GM18502 (cell line): Measurements from ENCODE around the gene SNAI1.
"Not testable (repeated sequence)": the region's sequence is repeated elsewhere in the genome, so short reads cannot be mapped to it uniquely, and the experiment has no call there.

Source experiments
- ATAC-seq: cut with Tn5 transposase; IDR thresholded peaks from one replicate; pipeline ENCODE4 v1.9.1; 2021; ENCODE audit warnings: mild to moderate bottlenecking; ENCODE audit not compliant: unreplicated experiment, poor library complexity

The SNAI1 gene

DNA sequence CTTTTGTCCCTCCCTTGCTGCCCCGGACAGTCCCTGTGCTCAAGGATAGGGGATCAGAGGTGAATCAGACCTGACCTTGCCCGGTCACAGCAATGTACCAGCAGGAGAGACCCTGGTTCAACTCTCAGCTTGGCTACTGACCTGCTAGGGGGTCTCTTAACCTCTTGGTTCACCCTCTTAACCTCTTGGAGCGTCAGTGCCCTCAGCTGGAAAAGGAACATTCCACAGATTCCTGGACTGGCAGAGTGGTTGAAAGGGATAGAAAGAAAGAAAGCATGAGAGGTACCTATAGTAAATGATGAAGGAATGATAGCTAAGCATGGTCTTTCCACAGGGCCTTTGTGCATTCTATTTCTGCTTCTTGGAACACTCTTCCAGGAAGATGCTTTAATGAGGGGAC, 25.2 kb downstream of the SNAI1 start:
- ATAC-seq, result no peak

DNA sequence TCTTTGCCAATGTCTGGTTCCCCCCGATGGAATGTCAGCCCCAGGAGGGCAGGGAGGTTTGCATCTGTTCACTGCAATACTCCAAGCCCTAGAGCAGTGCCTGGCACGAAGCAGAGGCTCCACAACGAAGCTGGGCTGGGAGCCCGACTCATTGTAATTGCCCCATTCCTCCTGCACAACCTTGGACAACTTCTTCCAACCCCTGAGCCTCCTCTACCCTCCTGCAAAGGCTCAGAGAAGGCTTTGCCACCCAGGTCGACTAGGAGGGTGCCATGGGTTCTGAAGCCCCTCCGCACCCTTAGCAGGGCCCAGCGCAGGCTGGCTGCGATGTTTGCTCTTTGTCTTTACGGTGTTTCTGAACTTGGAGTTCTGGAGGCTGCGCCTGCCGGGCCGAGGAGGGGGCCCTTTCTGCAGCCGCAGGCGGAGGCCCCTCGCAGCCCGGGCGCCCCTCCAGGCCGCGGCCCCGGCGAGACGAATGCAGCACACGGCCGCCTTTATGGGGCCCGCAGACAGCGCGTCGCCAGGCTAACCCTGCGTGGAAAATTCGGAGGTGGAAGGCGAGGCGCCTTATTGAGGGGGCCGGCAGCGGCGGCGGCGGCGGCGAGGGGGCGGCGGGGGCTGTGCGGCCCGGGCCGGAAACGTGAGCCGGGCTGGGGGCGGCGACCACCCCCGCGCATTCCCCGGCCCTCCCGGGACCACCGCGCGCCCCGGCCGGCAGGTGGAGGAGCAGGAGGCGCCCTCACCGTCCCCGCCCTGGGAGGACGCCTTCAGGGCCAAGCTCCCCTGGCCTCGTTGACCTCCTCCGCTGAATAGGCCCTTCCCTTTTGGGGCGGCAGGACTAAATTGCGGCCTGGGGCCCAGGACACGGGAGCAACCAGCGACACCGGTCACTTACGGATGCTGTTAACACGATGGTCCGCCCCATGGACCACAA, 27.0 kb downstream of the SNAI1 start:
- no peak for ATAC-seq

DNA sequence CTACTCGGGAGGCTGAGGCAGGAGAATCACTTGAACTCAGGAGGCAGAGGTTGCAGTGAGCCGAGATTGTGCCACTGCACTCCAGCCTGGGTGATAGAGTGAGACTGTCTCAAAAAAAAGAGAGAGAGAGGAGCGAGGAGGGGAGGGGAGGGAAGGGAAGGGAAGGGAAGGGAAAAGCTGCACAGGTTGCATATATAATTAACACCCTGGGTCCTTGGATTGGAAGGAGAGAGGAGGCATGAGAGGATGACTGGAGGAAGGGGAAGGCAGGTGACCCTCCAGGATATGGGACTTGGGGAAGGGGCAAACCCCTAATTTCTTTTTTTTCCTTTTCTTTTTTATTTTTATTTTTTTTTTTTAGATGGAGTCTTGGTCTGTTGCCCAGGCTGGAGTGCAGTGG, 28.8 kb downstream of the SNAI1 start:
- not testable (repeated sequence) for ATAC-seq

DNA sequence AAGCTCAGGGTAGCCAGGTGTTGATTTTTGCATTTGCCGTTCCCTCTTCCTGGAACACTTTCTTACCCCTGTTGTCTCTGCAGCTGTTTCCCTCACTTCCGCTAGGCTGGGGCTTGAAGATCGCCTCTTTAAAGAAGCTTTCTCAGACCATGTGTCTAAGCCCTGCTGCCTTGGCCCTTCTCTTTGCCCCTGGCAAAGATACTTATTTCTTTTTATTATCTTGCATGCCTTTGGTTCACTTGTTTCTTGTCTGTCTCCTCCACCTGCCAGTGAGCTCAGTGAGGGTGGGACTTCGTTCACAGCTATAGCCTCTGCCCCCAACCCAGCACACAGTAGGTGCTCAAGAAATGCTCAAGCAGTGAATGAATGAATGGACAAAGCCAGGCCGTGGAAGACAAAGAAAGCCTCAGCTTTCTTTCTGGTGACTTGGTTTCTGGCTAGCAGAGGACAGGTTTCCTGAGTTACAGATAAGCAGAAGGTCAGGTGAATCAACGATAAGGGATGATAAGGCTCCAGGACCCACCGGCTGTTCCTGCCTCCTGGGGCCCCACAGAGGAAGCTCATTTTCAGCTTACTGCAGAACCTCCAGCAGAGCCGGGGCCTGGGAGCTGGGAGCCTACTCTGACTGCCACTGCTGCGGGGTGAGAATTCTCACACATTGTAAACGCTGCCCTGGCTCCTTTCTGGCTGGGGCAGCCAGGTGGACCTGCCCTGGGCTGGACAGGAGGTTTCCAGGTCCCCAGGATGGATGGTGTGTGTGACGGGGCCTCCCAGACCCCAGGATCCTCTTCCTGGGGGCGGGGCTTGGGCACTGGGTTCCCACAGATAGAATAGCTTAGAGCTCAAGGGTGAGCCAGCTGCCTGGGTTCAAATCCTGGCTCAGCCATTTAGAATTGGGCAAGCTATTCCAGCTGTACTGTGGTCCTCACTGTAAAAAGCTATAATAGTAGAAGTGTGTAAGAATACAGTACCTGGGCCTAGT, 29.8 kb downstream of the SNAI1 start:
- no peak for ATAC-seq

DNA sequence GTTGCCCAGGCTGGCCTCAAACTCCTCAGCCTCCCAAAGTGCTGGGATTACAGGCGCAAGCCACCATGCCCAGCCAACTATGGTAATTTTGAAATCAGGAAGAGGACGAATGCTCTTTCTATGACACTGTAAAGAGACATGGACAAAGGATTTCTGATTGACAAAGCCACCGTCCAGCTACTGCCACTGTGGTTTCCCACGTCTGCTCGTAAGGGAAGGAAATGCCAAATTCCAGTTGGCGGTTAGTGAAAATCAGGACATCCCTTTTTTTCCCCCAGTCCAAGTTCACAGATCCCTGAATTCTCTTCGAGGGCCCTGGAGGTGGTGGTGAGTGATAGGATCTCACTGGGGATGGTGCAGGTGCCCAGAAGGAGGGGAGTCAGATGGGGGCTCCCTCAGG, 31.2 kb downstream of the SNAI1 start:
- ATAC-seq, result no peak

DNA sequence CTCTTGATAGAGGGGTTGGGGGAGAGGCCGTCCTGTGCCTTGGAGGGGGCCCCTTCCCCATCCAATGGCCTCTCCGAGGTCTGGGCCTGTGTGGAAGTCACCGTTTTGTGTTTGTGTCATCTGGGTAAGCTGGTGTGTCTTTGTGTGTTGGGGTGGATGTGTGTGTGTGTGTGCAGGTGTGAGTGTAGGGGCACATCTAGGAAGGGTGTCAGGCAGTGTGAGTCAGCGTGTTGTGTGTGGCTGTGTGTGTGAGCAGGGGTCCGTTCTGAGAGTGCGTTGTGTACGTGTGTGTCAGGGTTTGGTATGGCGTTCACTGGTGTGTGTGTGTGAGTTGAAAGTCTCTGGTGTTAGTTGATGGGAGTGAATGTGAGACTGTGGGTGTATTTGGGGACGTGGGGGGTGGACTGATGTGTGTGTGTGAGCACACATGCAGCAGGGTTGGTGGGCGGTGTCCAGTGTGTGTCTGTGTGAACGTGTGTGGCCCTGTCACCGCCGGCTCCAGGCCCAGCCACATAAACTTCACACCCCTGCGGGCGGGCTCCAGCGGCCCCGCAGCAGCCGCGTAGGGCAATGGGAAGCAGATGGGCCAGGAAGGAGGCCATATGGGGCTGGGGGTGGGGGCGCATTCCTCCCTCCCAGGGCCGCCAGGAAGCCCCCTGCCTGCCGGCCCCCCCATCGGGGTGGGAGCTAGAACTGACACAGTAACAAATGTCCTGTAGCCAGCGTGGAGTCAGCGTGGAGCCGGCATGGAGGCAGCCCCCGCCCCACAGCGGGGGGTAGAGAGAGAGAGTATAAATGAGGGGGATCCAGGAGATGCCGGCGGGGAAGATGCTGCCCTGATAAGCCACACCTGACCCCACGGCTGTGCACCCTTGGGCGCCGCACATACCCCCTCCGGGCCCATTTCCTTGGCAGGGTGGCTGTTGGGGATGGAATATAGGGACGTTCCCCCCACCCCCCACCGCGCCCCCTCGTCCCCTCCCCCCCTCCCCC, 32.1 kb downstream of the SNAI1 start:
- no peak for ATAC-seq

DNA sequence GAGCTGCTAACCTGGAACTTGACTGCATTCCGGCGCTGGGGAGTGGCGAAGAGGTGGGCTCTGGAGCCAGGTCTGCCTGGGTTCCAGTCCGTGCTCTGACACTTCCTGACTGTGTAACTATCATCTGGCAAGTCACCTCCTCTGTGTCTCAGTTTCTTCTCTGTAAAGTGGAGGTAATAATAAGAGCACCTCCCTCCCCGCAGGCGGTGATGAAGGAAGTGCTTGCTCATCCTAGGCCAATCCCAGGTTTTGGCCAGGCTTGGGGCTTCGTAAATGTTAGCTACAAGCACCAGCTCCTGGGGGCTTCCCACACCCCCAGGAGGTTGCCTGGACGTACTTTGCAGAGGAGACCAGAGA, 32.8 kb downstream of the SNAI1 start:
- ATAC-seq, result no peak

DNA sequence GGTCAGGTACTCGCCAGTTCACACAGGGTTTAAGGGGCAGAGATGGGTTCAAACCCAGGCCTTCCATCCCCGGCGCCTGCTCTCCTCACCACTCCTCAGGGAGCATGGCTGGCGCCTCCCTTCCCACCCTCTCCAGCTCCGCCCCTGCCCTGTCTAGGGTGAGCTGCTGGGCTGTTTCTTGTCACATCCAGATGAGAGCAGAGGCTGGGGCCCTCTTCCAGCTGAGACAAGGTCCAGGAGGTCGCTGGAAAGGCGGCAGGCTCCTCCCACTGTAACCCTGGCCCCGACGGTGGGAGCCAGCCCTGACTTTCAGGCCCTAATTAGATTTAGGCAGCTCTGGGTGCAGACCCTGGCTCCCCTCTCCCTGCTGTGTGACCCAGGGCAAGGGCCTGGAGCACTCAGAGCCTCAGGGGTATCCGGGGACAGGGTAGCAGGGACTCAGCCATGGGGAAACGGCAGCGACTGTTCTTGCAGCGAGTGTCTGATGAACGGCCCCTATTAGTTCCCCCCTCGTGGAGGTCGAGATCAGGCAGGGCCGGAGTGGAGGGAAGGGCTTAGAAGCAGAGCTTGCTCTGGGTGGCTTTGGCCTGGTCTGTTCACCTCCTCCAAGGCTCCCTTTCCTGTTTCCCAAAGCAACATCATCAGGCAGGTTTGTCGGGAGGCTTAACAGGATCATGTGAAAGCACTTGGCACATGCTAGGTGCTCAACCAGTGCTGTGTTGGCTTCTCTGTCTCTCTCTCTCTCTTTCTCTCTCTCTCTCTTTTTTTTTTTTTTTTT, 33.4 kb downstream of the SNAI1 start:
- ATAC-seq, result no peak

DNA sequence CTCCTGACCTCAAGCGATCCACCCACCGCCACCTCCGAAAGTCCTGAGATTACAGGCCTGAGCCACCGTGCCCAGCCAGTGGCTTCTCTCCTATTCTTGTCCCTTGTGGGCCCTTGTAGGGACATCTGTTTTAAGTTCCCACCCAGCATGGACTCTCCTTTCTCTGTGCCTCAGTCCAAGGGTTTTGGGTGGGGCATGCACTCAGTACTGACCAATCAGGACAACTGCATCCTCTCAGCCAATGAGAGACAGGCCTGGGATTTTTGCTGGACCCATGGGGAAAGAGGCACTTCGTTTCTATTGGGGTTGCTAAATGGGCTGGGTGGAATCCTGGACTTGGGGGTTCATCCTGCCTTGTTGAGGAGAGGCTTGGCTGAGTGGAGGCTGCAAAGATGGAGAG, 34.4 kb downstream of the SNAI1 start:
- ATAC-seq, result no peak

DNA sequence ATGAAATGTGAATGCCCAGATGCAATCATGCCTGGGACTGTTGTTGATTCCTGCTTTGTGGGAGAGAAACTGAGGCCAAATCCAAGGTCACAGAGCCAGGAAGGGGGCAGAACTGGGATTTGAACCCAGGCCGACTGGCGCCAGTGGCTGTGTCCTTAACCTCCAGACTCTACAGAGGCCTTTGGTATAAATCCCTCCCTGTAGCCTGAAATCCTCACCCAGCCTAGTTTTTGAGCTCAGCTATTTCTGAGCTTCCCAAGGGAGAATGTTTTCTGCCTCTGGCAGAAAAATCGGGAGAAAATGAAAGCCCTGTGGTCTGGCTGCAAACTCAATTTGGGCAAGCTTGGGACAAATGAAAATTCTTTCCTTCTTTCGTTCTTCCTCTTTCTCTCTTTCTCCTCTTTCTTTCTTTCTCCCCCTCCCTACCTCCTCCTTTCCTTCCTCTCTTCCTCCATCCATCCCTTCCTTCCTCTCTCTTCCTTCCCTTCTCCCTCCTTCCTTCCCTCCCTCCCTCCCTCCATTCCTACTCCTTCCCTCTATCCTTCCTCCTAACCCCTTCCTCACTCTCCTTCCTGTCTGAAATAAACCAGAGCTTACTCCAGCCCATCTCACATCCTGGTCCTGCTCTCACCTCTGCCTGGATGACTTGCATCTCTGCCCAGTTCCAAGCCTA, 34.9 kb downstream of the SNAI1 start:
- ATAC-seq, result no peak

DNA sequence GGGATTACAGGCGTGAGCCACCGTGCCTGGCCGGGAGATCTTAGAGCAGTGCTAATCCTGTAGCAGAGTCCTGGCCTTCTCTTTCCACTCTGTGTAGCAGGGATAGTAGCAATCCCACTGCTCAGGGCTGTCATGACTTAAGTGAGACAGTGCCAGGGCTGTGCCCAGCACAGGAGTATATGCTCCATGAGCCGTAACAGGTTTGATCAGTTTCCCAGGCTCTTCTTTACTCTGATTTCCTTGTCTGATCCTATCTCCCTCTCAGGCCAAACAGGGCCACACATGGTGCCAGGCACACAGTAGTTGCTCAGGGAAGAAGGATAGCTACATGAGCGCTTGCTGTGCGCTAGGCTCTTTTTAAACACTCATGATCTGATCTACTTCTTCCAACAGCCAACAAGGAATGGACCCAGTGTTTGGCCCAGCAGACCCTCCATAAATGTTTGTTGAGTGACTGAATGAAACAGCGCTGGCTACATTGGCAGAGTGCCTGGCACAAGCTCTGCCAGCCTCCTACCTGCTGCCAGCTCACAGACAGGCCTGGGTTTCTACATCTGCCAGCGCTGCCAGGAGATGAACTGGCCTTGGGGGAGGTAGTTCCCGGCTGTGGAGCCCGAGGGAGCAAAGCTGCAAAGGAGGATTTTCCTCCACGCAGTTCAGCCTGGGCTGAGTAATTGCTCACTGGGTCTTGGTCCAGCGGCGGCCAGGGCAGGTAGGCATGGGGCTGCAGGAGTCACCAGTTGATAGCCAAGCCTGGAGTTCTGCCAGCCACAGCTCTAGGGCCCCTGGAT, 36.9 kb downstream of the SNAI1 start:
- no peak for ATAC-seq

DNA sequence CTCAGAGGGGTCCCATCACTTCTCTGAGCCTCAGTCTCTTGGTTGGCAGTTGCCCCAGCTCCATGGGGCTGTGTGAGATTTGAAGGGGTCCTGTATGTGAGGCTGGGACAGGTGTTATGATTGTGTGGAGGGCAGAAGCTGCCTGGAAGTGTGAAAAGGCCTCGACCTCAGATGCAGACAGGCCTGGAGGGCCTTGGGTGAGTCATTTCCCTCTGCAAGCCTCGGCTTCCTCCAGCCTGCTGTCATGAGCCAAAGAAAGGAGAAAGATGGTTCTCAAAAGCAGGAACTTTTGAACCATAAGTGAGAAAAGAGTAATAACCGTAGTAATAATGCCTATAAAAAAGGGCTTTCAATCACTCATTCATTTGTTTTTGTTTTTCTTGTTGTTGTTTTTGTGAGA, 37.5 kb downstream of the SNAI1 start:
- ATAC-seq, result no peak

DNA sequence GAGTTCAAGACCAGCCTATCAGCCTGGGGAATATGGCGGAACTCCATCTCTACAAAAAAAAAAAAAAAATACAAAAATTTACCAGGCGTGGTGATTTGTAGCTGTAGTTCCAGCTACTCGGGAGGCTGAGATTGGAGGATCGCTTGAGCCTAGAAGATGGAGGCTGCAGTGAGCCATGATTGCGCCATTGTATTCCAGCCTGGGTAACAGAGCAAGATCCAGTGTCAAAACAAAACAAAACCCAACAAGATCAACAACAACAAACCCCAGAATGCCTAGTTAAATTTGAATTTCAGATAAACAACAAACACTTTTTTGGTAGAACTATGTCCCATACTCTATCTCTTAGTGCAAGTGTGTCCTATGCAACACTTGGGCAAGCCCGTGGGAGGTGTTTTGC, 39.9 kb downstream of the SNAI1 start:
- no peak for ATAC-seq

DNA sequence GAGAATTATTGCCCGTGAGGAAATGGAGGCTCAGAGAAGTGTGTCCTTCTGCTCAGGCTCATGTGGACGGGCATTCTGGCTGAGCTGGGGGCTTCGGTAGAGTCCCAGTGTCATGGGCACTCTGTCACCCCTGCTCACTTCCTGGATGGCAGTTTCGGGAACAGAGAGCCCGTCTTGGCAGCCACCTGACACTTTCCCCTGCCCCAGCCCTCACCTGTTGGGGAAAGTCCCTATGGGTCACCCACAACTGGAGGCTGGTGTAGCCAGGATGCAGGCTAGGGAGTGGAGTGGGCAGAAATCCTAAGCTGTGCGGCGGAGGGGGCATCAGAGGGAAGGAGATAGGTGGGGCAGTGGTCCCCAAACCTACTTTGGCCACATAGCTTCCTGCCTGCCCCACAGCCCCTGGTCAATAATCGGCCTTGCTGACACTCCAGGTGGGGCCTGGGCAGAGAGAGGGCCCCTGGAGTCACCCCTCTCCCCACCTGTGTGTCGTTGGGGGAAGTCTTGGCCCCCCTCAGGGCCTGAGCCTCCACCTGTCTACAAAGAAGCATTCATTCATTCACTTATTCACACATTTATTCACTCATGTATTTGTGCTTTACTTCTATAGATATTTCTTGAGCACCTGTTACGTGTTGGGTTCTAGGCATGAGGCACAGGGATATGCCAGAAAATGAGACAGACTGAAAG, 40.5 kb downstream of the SNAI1 start:
- ATAC-seq, result no peak

DNA sequence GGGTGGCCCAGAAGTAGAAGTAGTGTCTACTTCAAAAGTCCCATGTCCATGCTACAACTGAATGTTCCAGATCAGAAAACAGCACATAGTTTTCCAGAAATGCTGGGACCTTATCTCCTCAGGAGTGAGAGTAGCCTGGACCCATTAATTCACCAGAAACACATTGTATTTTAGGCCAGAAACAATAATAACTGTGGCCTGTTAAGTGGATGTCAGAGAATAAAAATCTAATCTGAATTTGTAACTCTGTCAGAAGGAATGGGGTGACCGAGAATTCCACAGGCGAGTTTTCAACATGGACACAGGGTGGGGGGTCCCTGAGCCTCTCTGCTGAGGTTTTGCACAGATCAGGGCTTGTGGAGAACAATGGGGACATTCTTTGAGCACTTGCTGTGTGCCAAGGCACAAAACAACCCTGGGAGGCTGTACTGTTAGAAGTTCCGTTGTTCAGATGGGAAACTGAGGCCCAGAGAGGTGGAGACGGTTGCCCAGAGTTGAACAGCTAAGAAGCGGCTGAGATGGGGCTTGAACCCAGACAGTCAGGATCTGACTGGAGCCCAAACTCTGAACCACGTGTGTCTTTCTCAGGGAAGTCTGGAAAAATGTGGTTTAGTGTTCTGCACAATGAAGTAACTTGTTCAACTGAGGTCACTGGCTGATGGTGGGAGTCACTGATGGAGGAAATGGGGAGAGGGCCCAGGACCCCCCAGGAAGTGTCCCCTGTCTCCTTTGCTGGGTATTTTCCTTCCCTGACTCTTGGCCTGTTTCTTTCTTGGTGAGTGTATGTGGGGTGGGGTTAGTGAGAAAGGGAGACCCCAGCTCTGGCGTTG, 44.2 kb downstream of the SNAI1 start:
- no peak for ATAC-seq

DNA sequence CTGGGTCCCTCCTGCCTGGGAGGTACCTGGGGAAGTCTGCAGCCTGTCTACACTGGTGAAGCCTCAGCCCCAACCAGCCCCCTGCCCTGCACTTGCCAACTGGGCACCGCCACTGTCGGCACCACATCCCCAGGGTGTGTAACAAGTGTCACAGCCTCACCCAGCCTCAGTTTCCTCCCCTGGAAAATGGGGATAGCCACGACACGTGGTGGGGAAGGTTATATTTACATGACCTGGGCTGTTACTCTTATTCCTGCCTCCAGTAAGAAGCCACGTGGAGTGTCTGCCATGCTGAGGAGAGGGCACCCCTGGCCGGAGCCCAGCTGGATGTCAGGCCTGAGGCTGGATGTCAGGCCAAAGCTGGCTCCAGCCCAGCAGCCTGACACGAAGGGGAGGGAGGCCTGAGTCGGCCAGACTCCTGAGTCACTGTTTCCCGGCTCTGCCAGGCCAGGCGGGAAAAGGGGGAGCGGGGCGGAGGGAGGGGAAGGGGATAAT, 44.9 kb downstream of the SNAI1 start:
- ATAC-seq, result no peak
